Liver (tissue), 9 donors: ENCODE data around the gene JAKMIP1. TPM values are rescaled to one million over a fixed set of nuclear protein-coding genes. Genes with fewer than 3 reads are reported as not detected.
A peak's percentile ranks its signal among the peaks of the same experiment; 100 is the strongest.

Experiments used
- DNase-seq: peaks from one replicate; pipeline ENCODE4 v3.0.0-alpha.2; 2017; ENCODE audit warnings: low spot score
- H3K27ac ChIP-seq, 2 donors: one replicate each; pipeline ENCODE4 v1.7.0; 2013; ENCODE audit warnings: inconsistent platforms in 2 of 2, low read length in 2 of 2, control low read depth in 1 of 2, low read depth in 1 of 2, mild to moderate bottlenecking in 1 of 2
- H3K27me3 ChIP-seq, 4 donors: one replicate each; pipeline versions ENCODE4 v1.6.1 to v1.7.0; 2013; ENCODE audit warnings: low read length in 3 of 4, inconsistent platforms in 1 of 4, mild to moderate bottlenecking in 1 of 4, moderate library complexity in 1 of 4; ENCODE audit not compliant: control insufficient read depth in 4 of 4, insufficient read depth in 4 of 4
- H3K36me3 ChIP-seq, 4 donors: one replicate each; pipeline versions ENCODE4 v1.6.1 to v1.7.0; 2013; ENCODE audit warnings: low read length in 3 of 4, mild to moderate bottlenecking in 3 of 4, low read depth in 1 of 4, moderate library complexity in 1 of 4; ENCODE audit not compliant: control insufficient read depth in 4 of 4, insufficient read depth in 3 of 4
- H3K4me1 ChIP-seq, 4 donors: one replicate each; pipeline versions ENCODE4 v1.6.1 to v1.7.0; 2013; ENCODE audit warnings: low read length in 3 of 4, mild to moderate bottlenecking in 3 of 4, moderate library complexity in 1 of 4; ENCODE audit not compliant: control insufficient read depth in 4 of 4, insufficient read depth in 4 of 4
- H3K4me3 ChIP-seq, 3 donors: one replicate each; pipeline versions ENCODE4 v1.6.1 to v1.7.0; 2013; ENCODE audit warnings: low read length in 3 of 3, control low read depth in 1 of 3, low read depth in 1 of 3, mild to moderate bottlenecking in 1 of 3
- H3K9ac ChIP-seq, 2 donors: one replicate each; pipeline ENCODE4 v1.7.0; 2013; ENCODE audit warnings: low read length in 2 of 2, mild to moderate bottlenecking in 2 of 2, moderate library complexity in 2 of 2, control low read depth in 1 of 2, low read depth in 1 of 2
- H3K9me3 ChIP-seq, 4 donors: one replicate each; pipeline versions ENCODE4 v1.6.1 to v1.7.0; 2013; ENCODE audit warnings: low read length in 3 of 4; ENCODE audit not compliant: control insufficient read depth in 4 of 4
- EGR1 ChIP-seq, 2 donors: IDR thresholded peaks; 2 replicates each; pipeline ENCODE4 v1.6.1; 2016 to 2018; ENCODE audit warnings: antibody characterized with exemption in 2 of 2, low read depth in 2 of 2
- FOXA1 ChIP-seq: IDR thresholded peaks from 2 replicates; pipeline ENCODE4 v1.6.1; 2016; ENCODE audit warnings: antibody characterized with exemption
- FOXA2 ChIP-seq: IDR thresholded peaks from 2 replicates; pipeline ENCODE4 v1.6.1; 2016; ENCODE audit warnings: antibody characterized with exemption
- GABPA ChIP-seq, 2 donors: IDR thresholded peaks in 1 of 2; conservative IDR thresholded peaks in 1 of 2; 2 replicates each; pipeline ENCODE4 v1.6.1; 2016; ENCODE audit warnings: antibody characterized with exemption in 2 of 2, mild to moderate bottlenecking in 1 of 2, moderate library complexity in 1 of 2
- HNF4A ChIP-seq, 2 donors: conservative IDR thresholded peaks; 2 replicates each; pipeline ENCODE4 v1.6.1; 2016; ENCODE audit warnings: antibody characterized with exemption in 2 of 2, mild to moderate bottlenecking in 2 of 2
- HNF4G ChIP-seq: IDR thresholded peaks from 2 replicates; pipeline ENCODE4 v1.6.1; 2016; ENCODE audit warnings: antibody characterized with exemption
- JUND ChIP-seq, 2 donors: IDR thresholded peaks; 2 replicates each; pipeline ENCODE4 v1.6.1; 2016; ENCODE audit warnings: antibody characterized with exemption in 2 of 2
- NR2F2 ChIP-seq: IDR thresholded peaks from 2 replicates; pipeline ENCODE4 v1.6.1; 2016; ENCODE audit warnings: antibody characterized with exemption
- RAD21 ChIP-seq, 2 donors: IDR thresholded peaks; 2 replicates each; pipeline ENCODE4 v1.6.1; 2016; ENCODE audit warnings: antibody characterized with exemption in 2 of 2, mild to moderate bottlenecking in 2 of 2
- RXRA ChIP-seq, 2 donors: IDR thresholded peaks; 2 replicates each; pipeline ENCODE4 v1.6.1; 2017 to 2018; ENCODE audit warnings: antibody characterized with exemption in 2 of 2, mild to moderate bottlenecking in 1 of 2
- SP1 ChIP-seq: IDR thresholded peaks from 2 replicates; pipeline ENCODE4 v1.6.1; 2018; ENCODE audit warnings: antibody characterized with exemption, mild to moderate bottlenecking
- TAF1 ChIP-seq: conservative IDR thresholded peaks from 2 replicates; pipeline ENCODE4 v1.6.1; 2016; ENCODE audit warnings: antibody characterized with exemption, mild to moderate bottlenecking
- YY1 ChIP-seq: IDR thresholded peaks from 2 replicates; pipeline ENCODE4 v1.6.1; 2016; ENCODE audit warnings: antibody characterized with exemption, mild to moderate bottlenecking
- WGBS: extraction: QIAGEN DNeasy Blood & Tissue Kit; methylation state at CpG from one replicate; pipeline ENCODE4 v1.1.7; 2013; 5-methylcytosine and 5-hydroxymethylcytosine counted together
- polyA plus RNA-seq, 2 donors: library from polyadenylated mRNA; stranded (reverse) in 1 of 2; unstranded in 1 of 2; fragments of 200-250 nt in 1 of 2; fragments of >200 nt in 1 of 2; fragmentation: Nextera tagmentation in 1 of 2; extraction: Ambion mirVana in 1 of 2; gene quantifications; one replicate each; pipeline versions ENCODE4 v1.2.1 to v1.2.3, GENCODE V29; 2013 to 2015
- total RNA-seq, 2 donors: library from RNA; depleted of rRNA; stranded (reverse); fragments of >200 nt; gene quantifications; one replicate each; pipeline ENCODE4 v1.2.3, GENCODE V29; 2014
- TF ChIP-seq, protein P1 (sequence below): IDR thresholded peaks from 2 replicates; pipeline ENCODE4 v1.6.1; 2016; ENCODE audit warnings: antibody characterized with exemption
- TF ChIP-seq, protein P2 (sequence below): IDR thresholded peaks from 2 replicates; pipeline ENCODE4 v1.6.1; 2016; ENCODE audit warnings: antibody characterized with exemption
- TF ChIP-seq, protein P3 (sequence below): IDR thresholded peaks from 2 replicates; pipeline ENCODE4 v1.6.1; 2016; ENCODE audit warnings: antibody characterized with exemption, mild to moderate bottlenecking
- donor health status: healthy.
- donor health status: healthy.
- donor health status: healthy.
- donor health status: healthy.
- donor health status: healthy.

The JAKMIP1 gene
- total and polyA plus RNA-seq, 4 donors: 0.08 to 0.50 TPM; not detected in 2

DNA sequence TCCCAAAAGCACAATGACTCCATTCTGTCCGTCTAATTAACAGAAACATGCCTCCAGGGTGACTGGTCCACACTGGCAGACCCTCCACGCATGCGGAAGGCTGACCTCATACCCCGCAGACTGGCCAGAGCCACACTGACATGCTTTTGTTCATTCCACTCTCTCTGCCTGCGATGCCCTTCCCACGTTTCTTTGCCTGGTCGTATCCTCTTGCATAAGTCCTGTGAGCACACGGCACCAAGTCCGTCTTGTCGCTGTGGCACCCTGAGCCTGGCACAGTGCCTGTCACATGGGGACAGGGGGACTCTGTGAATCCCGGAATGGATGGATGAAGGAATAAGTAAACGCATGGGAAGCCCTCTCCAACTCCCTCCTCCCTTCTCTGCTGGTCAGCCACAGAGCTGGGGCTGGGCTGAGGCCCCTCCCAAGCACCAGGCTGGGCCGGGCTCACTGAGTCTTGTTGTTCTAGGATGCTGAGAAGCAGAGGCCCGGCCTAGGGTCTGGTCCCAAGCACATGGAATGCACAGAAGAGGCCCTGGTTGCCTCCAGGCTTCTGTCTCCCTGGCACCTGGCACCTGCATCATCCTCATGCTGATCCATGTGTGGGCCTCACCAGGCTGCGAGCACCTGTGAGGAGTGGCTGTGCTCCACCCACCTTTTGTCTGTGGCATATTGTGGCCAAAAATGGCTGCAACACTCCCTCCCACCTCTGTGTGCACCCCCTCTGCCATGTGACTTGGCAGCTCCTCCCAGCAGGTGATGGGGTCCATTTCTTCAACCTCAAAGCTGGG lies 143.2 kb downstream of the JAKMIP1 start:
- DNase-seq: no peak
- no peaks in the 10 kb centered on the region for H3K36me3 ChIP-seq
- H3K27me3 ChIP-seq: no peaks in the 10 kb centered on the region
- H3K9ac ChIP-seq: no peak overlapping the region
- H3K27ac ChIP-seq: no peak overlapping the region
- WGBS: 90% methylated on average over 15 of the region's 15 CpGs
- peaks cover 17 to 33% (median 25%) of the 10 kb centered on the region in 4 donors for H3K9me3 ChIP-seq
- no peaks in the 10 kb centered on the region for H3K4me1 ChIP-seq
- peak overlapping the region in 1 of 3 donors; percentile 18 for H3K4me3 ChIP-seq
- TF ChIP-seq FOXA1 (no peak), GABPA (IDR thresholded peaks at IDR 0.05 in 1 of 2, conservative IDR thresholded peaks at IDR 0.05 in 1 of 2) (no peak), RAD21 (IDR thresholded peaks at IDR 0.05) (no peak), NR2F2 (no peak), RXRA (IDR thresholded peaks at IDR 0.05) (no peak), YY1 (no peak), JUND (IDR thresholded peaks at IDR 0.05) (no peak), HNF4A (conservative IDR thresholded peaks at IDR 0.05) (no peak), FOXA2 (no peak), HNF4G (no peak), TAF1 (no peak), EGR1 (IDR thresholded peaks at IDR 0.05; ENCODE audit: low read depth in 2 of 2) (no peak), SP1 (no peak)
- TF ChIP-seq, protein P1, sequence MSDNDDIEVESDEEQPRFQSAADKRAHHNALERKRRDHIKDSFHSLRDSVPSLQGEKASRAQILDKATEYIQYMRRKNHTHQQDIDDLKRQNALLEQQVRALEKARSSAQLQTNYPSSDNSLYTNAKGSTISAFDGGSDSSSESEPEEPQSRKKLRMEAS: no peak
- TF ChIP-seq, protein P2, sequence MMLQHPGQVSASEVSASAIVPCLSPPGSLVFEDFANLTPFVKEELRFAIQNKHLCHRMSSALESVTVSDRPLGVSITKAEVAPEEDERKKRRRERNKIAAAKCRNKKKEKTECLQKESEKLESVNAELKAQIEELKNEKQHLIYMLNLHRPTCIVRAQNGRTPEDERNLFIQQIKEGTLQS: no peak

DNA sequence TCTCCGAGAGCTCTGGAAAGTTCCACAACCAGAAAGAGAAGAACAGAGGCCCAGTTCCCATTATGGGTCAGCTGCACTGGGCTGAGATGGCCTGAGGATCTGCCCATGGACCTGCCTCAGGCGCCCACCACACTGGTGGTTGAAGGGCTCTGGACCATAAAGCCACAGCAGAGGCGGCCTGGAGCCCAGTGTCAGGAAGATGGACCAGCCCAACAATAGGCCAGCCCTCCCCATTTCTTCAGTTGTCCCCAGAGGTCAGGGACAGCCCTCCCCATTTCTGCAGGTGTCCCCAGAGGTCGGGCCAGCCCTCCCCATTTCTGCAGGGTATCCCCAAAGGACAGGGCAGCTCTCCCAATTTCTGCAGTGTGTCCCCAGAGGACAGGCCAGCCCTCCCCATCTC lies 144.9 kb downstream of the JAKMIP1 start:
- TF ChIP-seq NR2F2: no peak
- no peak for TF ChIP-seq JUND (IDR thresholded peaks at IDR 0.05)
- no peak for TF ChIP-seq EGR1 (IDR thresholded peaks at IDR 0.05; ENCODE audit: low read depth in 2 of 2)
- TF ChIP-seq SP1: no peak
- TF ChIP-seq RXRA (IDR thresholded peaks at IDR 0.05): no peak
- no peak for TF ChIP-seq TAF1
- no peak for TF ChIP-seq GABPA (IDR thresholded peaks at IDR 0.05 in 1 of 2, conservative IDR thresholded peaks at IDR 0.05 in 1 of 2)
- TF ChIP-seq, protein P3, sequence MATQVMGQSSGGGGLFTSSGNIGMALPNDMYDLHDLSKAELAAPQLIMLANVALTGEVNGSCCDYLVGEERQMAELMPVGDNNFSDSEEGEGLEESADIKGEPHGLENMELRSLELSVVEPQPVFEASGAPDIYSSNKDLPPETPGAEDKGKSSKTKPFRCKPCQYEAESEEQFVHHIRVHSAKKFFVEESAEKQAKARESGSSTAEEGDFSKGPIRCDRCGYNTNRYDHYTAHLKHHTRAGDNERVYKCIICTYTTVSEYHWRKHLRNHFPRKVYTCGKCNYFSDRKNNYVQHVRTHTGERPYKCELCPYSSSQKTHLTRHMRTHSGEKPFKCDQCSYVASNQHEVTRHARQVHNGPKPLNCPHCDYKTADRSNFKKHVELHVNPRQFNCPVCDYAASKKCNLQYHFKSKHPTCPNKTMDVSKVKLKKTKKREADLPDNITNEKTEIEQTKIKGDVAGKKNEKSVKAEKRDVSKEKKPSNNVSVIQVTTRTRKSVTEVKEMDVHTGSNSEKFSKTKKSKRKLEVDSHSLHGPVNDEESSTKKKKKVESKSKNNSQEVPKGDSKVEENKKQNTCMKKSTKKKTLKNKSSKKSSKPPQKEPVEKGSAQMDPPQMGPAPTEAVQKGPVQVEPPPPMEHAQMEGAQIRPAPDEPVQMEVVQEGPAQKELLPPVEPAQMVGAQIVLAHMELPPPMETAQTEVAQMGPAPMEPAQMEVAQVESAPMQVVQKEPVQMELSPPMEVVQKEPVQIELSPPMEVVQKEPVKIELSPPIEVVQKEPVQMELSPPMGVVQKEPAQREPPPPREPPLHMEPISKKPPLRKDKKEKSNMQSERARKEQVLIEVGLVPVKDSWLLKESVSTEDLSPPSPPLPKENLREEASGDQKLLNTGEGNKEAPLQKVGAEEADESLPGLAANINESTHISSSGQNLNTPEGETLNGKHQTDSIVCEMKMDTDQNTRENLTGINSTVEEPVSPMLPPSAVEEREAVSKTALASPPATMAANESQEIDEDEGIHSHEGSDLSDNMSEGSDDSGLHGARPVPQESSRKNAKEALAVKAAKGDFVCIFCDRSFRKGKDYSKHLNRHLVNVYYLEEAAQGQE: no peak
- Histone ChIP-seq H3K27me3 (no peaks in the 10 kb centered on the region), H3K4me1 (no peaks in the 10 kb centered on the region), H3K27ac (no peak overlapping the region), H3K9me3 (peaks cover 17 to 33% (median 21%) of the 10 kb centered on the region in 4 donors), H3K9ac (no peak overlapping the region), H3K36me3 (no peaks in the 10 kb centered on the region), H3K4me3 (no peak overlapping the region)
- 83% methylated on average over 4 of the region's 4 CpGs for WGBS
- DNase-seq: no peak
